Hippocampal formation (tissue), 2 donors: ENCODE measurements around the gene ZNF385B.

Experiments
- DNase-seq, 2 donors: peaks; one replicate each; lab custom pipeline; 2025; lab: John Stamatoyannopoulos, UW

ZNF385B gene

DNA sequence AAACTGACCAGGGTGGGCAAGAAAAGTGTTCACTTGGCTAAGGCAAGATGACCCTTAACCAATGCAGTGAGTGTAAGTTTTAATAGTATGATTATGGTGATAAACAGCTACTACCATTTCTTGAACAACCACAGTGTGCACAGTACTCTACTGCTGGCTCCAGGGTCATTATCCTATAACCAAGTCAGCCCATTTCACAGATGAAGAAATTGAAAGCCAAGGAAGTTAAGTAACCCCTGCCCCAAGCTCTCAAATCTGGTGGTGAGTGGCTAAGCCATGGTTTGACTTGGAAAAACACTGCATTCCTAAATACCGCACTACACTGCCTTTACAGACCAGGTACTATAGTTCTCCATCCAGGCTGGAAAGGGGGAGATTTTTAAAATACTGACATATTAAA is 5.7 kb downstream of the ZNF385B start:
- DNase-seq = no peak

DNA sequence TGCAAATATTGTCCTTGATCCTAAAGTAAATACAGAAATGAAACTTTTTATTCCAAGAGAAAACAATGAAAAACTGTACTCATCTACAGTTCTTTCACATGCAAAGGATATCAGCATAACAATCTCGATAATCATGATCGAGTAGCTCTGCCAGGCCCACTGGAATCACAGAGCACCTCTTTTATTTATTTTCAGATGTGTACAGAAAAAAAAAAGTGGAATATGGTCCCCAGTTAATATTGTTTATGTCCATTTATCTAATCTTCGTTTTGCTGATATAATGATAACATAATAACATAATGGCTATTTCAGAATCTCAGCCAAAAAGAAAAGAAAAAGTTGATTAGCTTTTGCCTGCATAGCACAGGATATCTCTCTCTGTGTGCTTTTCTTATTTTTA is 6.5 kb downstream of the ZNF385B start:
- DNase-seq = no peak

DNA sequence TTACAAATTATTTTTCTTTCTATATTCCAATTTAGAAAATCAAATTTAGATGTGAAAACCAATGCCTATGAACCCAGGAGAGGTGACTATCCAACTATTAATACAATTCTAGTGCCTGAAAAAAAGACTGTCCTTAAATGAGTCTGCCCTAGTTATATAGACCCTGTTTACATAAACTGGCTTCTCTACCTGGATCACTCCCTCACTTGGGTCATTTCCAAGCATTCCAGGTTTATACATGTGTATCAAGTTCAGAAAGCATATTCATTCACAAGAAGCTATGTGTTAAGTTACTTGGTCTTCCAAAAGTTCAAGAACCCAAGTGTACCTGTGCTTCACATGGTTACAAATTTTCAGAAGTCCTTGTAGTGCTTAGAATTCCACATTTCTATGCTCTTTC is 8.3 kb downstream of the ZNF385B start:
- DNase-seq = no peak

DNA sequence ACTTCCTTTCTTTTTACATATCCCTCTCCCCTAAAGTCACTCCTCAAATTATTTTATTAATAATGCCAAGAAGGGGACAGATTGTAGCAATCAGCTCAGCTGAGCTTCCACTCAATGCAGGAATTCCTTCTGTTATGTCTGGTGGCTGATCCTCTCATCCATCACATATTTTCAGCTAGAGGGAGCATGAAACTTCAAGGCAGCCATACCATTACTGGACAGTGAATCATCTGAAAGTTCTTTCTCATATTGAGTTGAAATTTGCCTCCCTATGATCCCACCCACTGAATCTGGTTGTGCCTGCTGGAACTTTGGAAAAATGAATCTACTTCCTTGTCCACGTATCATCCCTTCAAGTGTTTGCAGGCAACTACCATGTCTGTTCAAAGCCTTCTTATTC is 11.2 kb downstream of the ZNF385B start:
- DNase-seq = no peak

DNA sequence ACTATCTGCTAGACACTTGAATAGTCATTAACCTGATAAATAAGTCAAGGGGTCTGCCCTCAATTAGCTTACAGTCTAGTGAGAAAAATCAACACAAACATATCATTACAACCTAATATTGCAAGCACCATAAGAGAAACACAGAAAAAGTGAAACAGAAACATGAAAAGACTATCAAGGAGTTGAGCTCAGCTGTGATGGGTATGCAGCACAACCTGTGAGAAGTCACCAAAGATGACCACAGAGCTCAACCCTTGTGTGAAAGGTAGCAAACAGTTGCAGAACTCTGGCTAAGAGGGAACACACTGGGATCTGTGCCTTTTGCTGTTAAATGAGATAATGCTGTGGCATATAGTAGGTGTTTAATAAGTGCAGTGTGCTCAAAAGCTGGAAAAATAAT is 11.7 kb downstream of the ZNF385B start:
- no peak for DNase-seq

DNA sequence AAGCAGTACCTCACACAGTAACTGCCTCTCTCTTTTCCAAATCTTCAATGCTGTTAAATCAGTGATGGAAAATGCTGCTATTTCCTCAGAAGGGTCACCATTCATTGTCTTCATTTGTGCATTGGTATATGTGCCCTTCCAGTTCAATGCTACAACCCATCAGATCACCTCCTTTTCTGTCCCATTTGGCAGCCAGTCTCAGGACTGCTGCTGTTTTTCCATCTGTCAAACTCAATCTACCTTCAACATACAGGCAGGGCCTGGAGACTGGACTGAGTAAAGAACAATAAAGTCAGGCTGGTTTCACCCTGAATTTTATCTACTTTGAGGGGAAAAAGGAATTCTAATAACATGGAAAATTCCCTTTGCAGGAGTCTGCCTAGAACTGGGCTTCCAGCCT is 17.9 kb downstream of the ZNF385B start:
- no peak for DNase-seq

DNA sequence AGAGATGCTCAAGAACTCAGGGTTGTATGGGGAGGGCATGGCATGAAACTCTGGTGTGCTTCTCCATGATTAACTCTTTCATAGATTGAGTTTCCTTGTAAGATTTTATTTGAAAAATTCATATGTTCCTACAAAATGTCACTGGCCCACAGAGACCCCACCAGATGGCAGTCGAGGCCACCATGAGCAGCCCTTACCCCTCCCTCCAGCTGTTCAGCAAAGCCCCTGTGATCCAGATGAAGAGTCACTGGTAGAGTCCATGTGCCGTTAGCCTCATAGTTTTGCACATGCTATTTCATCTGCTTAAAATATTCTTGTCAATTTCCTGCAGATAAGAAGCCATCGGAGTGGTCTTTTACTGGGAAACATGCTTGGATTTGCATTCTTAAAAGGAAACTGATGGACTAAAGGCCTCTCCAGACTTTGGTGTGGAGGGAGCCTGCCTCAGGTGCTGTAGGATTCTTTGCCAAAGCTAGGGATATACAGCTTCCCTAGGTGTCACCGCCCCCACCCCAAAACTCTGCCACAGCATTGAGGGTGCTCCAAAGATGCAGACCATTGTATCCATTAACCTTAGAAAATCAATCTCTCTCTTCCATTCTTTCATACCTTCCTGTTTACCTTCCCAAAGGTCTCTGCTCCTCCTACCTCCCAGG is 18.8 kb downstream of the ZNF385B start:
- DNase-seq = no peak

DNA sequence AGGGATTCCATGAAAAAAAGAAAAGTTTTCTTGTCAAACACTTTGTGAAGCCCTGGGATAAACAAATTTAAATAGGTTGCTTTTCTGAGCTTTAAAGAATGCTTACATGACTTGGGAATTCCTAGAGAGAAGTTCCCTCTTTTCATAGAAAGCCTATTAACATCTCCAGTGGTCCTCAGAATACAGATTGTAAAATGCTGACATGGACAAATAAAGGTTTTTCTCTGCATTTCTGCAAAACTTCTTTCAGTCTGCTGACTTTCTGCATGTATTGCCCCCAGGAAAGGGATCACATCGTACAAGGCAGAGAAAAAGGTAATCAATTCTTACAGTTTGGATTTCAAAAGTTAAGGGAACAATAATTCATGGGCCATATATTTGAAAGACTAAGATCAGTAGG is 20.6 kb downstream of the ZNF385B start:
- no peak for DNase-seq

DNA sequence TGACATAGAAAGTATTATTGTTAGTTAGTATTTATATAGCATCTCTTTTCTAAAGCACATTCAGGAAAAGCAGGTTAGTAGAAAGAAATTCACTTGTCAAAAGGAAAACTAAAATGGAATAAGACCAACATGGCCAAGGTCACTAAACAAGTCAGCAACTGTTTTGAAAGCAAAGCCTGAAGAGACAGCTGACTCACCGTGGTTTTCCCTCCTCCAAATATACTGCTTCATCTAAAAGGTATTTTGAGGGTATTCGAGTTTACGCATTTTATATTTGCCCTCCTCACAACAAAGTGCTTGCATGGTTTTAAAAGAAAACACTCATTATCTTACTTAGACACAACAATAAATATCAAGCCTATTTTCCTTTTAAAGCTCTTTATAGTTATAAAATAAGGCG is 24.0 kb downstream of the ZNF385B start:
- DNase-seq = no peak

DNA sequence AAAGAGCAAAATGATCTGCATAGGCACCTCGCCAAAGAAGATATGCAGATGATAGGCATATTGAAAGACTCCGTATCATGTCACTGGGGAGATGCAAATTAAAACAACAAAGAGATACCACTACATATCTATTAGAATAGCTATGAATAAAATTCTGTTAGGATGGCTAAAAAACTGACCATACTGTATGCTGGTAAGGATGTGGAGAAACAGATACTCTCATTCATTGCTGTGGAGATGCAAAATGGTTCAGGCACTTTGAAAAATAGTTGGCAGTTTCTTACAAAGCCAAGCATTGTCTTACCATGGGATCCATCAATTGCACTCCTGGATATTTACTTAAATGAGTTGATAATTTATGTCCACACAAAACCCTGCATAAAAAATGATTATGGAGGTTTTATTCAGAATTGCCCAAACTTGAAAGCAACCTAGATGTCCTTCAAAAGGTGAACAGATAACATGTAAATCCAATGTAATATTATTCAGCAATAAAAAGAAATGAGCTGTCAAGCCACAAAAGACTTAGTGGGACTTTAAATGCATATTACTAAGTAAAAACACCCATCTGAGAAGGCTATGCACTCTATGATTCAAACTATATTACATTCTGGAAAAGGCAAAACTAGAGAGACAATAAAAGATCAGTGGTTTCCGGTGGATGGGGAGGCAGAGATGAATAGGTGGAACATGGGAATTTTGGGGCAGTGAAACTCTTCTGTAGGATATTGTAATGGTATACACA is 31.2 kb downstream of the ZNF385B start:
- no peak for DNase-seq

DNA sequence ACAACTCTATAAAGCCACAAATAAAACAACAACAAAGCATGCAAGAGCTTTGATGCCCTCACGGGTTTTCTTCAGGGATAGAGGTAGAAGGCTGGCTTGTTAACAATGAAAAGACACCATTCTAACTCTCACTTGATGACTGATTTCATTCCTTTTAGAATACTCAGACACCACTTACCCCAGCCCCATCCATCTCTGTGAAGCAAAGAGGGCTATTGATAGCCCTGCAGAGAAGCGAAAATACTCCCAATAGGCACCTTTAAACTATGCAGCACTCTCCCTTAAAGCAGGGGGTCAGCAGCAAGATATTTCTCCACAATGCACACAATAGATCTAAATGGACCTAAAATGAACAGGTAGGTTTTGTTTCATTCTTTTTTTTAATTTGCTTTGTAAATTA is 35.1 kb downstream of the ZNF385B start:
- DNase-seq = no peak

DNA sequence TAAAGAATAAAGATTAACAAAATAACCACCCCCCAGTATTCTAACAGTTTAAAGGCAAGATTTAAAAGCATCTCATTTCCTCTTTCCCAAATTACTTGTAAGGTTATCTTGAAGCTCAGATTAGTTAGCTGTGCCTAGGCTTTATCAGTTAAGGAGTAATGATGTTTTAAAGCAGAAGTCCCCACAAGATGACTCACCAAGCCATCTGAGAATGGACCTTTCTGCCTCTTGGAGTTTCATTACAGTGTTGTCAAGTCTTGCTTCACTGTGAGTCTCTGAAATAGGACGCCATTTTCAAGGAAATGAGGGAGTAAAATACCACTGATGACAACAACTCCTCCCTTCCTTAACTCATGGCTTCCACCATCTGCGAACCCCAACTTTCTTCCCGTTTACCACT is 35.9 kb downstream of the ZNF385B start:
- no peak for DNase-seq

DNA sequence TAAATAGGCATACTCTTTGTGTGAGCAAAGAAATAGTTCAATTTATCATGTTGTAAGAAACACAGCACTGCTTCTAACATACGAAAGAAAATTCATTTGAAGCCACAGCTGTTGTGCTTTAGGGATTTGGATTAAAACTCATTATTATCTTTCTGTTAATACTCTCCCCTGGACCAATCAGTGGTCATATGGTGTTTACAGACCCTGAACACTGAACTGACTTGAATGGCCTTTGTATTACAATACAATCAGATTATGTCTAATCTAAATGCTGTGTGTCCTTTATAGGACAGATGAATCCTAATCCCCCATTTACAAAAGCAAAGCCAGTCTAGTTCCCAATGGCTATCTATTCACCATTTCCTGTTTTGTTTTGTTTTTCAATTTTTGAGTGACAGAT is 36.5 kb downstream of the ZNF385B start:
- DNase-seq = no peak

DNA sequence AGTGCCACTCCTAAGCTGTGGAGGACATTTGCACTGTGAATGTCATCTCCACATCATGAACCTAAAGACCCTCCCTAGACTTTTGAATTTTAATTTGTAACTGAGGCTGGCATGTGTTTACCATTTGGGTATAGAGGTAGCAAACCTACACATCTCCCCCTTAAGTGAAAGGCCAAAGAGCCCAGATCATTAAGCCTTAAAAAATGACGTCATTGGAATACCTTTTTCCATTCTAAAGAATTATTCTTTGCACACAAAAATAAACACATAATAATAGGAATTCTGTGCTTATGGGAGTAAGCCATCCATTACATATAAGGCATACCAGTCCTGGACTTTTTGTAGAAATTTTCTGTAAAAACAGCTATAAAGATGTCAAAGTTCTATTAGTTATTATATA is 38.9 kb downstream of the ZNF385B start:
- DNase-seq = no peak

DNA sequence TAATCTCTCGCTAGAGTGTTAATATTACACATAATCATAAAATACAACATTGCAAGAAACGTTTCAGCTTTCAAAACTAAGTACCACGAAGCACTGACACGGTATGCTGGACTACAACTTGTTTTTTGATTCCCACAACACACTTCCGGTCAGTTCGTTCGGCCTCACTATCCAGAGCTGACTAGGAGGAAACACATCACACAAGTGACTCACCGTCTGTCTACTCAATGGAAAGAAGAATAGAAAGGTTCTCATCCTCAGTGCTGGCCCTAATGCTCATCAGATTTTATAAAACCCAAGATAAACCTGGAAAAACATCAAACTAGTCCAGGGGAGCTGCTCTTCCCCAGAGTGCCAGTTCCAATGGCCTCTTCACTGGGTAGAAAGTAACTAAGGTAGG is 42.9 kb downstream of the ZNF385B start:
- no peak for DNase-seq

DNA sequence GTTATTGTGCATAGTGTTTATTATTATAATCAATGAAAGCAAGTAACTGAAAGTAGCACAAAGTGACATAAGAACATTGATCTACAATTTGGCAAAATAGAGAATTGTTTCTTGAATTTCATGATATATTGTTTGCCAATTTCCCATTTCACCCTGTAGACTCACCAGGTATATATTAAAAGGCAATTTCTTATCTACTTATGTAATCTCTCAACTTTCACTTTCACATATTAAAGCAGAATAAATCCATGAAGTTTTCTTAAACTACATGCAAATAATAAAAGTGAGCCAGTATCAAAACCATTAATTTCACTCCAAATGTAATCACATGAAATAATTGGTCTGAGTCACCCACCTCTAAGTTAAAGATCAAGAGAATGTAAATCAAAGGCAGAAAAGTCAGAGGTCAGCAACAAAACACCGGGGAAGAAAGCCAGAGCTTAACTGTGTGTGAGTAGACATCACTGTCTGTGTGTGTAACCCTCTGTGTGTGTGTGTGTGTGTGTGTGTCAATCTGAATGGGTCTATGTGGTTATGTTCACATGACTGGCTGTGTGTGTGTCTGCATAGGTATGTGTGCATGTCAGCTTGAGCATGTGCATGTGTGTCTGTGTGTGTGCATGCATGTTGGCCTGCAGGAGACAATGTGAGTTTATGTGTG is 44.1 kb downstream of the ZNF385B start:
- no peak for DNase-seq

DNA sequence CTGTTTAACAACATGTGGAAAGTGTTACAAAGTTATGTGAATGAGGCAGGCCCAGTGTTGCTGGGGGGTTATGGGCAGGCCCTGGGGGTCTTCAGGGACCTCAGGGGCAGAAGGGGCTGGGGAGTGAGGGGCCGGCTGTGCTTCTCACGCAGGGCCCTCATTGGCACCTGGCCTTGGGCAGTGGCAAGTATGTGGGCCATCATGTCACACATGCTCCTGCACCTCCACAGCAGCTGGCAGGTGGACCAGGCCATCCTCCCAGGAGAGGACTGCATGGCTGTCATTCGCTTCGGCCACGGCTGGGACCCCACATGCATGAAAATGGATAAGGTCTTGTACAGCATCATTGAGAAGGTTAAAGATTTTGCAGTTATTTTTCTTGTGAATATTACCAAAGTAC is 47.4 kb downstream of the ZNF385B start:
- no peak for DNase-seq

DNA sequence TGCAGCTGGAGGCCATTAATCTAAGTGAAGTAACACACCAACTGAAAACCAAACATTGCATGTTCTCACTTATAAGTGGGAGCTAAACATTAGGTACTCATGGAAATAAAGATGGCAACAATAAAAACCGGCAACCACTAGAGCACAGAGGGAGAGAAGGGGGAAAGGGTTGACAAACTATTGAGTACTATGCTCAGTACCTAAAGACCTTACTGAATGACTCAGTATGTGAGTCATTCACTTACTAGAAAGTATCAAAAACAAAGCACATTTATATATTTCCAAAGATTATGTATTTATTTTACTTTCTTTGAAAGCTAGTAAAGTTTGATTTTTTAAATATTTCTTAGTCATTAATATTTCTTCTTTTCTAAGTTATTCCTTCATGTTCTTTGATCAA is 48.9 kb downstream of the ZNF385B start:
- no peak for DNase-seq

DNA sequence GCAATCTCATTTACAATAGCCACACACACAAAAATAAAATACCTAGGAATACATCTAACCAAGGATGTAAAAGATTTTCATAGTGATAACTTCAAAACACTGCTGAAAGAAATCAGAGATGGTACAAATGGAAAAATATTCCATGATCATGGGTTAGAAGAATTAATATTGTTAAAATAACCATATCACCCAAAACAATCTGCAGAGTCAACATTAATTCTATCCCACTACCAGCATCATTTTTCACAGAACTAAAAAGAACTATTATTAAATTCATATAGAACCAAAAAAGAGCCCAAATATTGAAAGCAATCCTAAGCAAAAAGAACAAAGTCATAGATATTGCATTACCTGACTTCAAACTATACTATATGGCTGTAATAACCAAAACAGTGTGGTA is 50.4 kb downstream of the ZNF385B start:
- no peak for DNase-seq

DNA sequence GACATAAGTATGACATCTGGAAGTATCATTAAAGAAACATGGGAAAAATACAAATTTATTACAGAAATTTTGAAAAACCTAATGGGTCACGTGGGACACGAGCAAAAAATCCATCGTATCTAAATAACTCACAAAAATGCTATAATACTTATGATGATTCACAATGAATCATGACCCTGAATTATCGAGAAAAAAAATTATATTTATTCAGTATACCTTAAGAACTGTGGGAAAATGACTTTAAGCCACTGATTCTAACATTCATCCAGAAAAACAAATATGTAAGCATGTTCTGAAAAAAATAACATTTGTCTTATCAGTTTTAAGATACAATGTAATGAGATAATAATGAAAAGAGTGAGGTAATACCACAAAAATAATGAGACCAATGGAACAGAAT is 51.8 kb downstream of the ZNF385B start:
- no peak for DNase-seq

DNA sequence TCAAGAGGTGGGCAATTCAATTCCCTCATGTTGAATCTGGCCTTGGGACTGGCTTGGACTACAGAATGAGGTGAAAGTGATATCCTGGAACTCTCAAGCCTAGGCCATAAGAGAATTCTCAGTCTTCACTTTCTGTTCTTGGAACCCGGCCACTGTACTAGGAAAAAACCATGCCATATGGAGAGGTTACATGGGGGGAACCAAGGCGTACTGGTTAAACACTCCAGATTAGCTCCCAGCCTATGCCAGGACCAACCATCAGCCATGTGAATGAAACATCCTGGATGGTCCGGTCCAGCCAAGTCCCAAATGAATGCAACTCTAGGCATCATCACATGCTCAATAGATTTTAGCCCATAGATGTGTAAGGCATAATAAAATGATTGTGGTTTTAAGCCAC is 56.4 kb downstream of the ZNF385B start:
- DNase-seq = no peak

DNA sequence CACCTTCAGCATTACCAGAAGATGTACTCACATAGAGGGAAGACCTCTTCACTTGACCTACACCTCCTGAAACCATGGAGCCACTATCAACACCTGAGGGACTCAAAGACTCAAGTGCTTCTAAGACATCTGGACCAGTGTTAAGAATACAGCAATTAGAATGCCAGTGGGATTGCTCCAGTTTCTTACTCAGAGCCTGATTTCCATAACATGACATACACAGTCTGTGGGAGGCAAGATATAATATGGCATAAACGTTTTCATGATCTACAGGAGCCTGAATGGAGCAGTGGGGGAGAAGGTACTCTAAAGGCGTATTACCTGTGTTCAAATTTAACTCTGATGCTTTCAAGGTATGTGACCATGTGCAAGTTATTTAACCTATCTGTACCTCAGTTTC is 57.2 kb downstream of the ZNF385B start:
- DNase-seq = no peak

DNA sequence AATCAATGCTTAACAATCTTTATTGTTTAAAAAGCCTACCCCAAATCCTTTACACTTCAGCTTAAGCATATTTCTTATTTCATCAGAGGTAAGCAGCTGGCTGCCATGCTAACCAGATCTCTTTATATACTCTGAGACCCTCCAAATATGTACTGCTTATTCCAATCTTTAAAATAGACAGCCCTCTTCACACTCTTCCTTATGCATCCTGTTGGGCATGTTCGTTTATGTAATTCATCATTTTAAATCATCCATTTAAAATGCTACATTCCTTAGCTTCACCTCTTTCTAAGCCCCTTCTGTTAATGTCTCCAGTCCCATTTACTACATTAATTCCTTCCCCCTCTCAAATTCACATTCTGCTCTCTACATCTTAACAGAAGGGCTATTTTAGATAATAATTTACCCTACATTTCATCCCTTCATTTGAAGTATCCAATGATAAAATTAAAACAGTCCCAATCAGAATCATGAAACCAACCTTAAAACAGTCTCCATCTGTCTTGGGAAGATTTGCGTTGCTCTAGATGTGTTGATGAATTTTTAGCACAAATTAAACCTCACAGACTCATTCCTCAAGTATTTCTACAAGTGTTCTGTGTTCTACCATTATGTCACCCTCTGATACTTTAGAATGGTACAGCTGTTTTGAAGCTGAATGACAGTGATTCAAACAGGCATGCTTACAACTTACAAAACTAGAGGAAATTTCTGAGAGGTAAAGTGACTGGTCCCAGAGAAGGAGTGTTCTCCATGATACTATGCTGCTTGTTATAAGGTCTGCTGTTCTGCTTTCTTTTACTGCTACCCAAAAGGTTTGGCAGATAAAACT is 59.1 kb downstream of the ZNF385B start:
- DNase-seq = no peak
